ENCODE results near the gene ASIC2. TPM values are rescaled to one million over a fixed set of nuclear protein-coding genes. Genes with fewer than 3 reads are reported as not detected.

ASIC2 gene
- total and polyA plus RNA-seq, 12 donors: 0.29 to 1.5 (median 0.69) TPM

DNA sequence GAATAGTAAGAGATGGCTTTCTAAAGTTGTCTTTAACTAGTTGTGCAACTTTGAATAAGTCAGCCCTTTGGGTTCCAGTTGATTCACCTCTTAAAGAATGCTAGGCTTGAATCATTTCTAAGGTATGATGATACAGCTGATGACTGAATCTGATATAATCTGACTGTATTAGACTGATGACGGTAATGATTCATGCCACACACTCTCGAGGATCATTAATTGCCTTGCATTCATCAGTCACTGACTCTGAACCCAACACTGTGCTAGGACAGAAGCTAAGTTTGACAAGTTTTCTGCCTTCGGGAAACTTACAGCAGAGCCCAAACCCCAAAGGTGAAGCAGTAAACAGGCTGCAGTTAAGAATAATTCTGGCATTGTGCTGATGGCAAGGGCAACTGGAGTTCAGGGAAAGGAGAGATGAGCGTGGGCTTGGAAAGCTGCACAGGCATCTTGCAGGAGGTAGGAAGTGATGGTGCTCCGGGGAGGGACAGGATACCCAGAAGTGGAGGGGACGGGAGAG lies 25.8 kb downstream of the ASIC2 start:
- no peak for DNase-seq
- Histone ChIP-seq H3K27ac (no peak overlapping the region), H3K4me3 (no peak overlapping the region), H3K9me3 (replicated peaks in 1 of 3) (no peaks in the 10 kb centered on the region), H3K4me1 (replicated peaks in 1 of 2) (no peaks in the 10 kb centered on the region), H3K27me3 (no peaks in the 10 kb centered on the region), H3K36me3 (replicated peaks in 1 of 2) (no peaks in the 10 kb centered on the region)
- no peak for TF ChIP-seq POLR2A (IDR thresholded peaks at IDR 0.05)
- TF ChIP-seq, protein P1, sequence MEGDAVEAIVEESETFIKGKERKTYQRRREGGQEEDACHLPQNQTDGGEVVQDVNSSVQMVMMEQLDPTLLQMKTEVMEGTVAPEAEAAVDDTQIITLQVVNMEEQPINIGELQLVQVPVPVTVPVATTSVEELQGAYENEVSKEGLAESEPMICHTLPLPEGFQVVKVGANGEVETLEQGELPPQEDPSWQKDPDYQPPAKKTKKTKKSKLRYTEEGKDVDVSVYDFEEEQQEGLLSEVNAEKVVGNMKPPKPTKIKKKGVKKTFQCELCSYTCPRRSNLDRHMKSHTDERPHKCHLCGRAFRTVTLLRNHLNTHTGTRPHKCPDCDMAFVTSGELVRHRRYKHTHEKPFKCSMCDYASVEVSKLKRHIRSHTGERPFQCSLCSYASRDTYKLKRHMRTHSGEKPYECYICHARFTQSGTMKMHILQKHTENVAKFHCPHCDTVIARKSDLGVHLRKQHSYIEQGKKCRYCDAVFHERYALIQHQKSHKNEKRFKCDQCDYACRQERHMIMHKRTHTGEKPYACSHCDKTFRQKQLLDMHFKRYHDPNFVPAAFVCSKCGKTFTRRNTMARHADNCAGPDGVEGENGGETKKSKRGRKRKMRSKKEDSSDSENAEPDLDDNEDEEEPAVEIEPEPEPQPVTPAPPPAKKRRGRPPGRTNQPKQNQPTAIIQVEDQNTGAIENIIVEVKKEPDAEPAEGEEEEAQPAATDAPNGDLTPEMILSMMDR (IDR thresholded peaks at IDR 0.05): no peak
- 42 to 60% (median 58%) methylated on average over 6 of the region's 6 CpGs for WGBS, 4 donors
- intact Hi-C loops (cut with DNase I): no loop called here

DNA sequence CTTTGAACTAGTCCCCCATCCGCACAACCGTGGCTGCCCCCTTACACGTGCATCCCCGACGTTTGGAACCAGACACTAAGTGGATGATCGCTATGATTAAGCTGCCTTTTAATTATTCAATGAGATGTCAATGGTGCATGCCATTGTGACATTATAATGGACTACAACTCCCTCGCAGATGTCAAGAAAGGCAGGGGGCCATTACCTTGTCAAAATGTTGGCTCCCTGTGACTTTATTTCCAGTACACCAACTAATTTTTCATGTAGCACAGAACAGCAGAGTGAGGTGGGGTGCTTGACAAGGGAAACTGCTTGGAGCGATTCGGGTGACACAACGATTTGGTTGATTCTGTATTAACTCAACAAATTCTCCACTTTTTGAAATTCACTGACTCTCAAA lies 26.5 kb downstream of the ASIC2 start:
- Histone ChIP-seq H3K27me3 (no peaks in the 10 kb centered on the region), H3K4me1 (replicated peaks in 1 of 2) (no peaks in the 10 kb centered on the region), H3K27ac (no peak overlapping the region), H3K36me3 (replicated peaks in 1 of 2) (no peaks in the 10 kb centered on the region), H3K4me3 (no peak overlapping the region), H3K9me3 (replicated peaks in 1 of 3) (no peaks in the 10 kb centered on the region)
- 66 to 78% (median 68%) methylated on average over 10 of the region's 10 CpGs for WGBS, 4 donors
- no peak for TF ChIP-seq POLR2A (IDR thresholded peaks at IDR 0.05)
- TF ChIP-seq, protein P1 (IDR thresholded peaks at IDR 0.05): no peak
- intact Hi-C loops (cut with DNase I): no loop called here
- no peak for DNase-seq

DNA sequence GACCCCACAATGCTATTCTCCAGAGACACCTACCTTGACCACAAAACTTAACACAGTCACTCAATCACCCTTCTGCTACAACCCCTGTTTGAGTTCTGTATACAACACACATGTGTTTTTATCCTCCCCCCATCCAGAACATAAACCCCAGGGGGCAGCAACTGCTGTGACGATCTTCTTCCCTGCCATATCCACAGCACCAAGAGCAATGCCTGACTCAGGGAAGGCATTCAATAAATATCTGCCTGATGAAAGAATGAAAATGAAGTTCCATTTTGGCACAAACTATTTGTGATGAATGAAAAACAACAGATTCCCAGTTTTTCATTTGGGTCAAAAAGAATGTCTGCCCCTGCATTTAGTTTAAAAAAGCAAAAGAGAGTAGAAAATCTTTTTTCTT lies 27.0 kb downstream of the ASIC2 start:
- intact Hi-C loops (cut with DNase I): no loop called here
- no peaks in the 10 kb centered on the region for H3K27me3 ChIP-seq
- 58 to 94% (median 65%) methylated on average over 1 of the region's 1 CpG for WGBS, 4 donors
- no peak overlapping the region for H3K27ac ChIP-seq
- no peak for DNase-seq
- no peaks in the 10 kb centered on the region for H3K9me3 ChIP-seq (replicated peaks in 1 of 3)
- H3K4me1 ChIP-seq (replicated peaks in 1 of 2): no peaks in the 10 kb centered on the region
- H3K36me3 ChIP-seq (replicated peaks in 1 of 2): no peaks in the 10 kb centered on the region
- H3K4me3 ChIP-seq: no peak overlapping the region
- no peak for TF ChIP-seq POLR2A (IDR thresholded peaks at IDR 0.05)
- TF ChIP-seq, protein P1 (IDR thresholded peaks at IDR 0.05): no peak

DNA sequence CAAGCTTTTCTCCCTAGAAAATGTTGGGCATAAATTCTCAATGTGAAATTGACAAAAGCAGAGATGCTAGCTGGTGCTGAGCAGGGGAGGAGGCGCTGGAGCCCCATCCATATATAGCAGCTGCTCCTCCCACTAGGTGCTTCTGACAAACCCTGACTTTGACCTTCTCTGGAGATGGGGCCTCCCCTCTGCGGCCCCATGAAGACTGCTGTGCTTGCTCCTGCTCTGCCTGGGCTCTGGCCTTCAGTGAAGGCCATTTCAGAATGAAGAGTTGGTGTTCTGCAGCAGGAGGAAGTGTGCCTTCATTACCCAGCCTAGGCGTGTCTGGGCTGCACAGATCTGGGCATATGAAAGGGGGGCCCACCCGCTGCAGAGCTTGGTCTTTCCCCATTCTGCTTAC lies 29.7 kb downstream of the ASIC2 start:
- Histone ChIP-seq H3K4me3 (no peak overlapping the region), H3K27me3 (no peaks in the 10 kb centered on the region), H3K9me3 (replicated peaks in 1 of 3) (no peaks in the 10 kb centered on the region), H3K27ac (no peak overlapping the region), H3K36me3 (replicated peaks in 1 of 2) (no peaks in the 10 kb centered on the region), H3K4me1 (replicated peaks in 1 of 2) (no peaks in the 10 kb centered on the region)
- intact Hi-C loops (cut with DNase I): no loop called here
- TF ChIP-seq POLR2A (IDR thresholded peaks at IDR 0.05): no peak
- TF ChIP-seq, protein P1 (IDR thresholded peaks at IDR 0.05): no peak
- DNase-seq: no peak
- WGBS, 4 donors: 55 to 84% (median 63%) methylated on average over 2 to 4 of the region's 4 CpGs
